ENCODE measurements around the gene SPECC1. TPM values are rescaled to one million over a fixed set of nuclear protein-coding genes. Genes with fewer than 3 reads are reported as not detected.

SPECC1 gene
- total and polyA plus RNA-seq, 7 donors: 10.9 to 98.3 (median 43.5) TPM

DNA sequence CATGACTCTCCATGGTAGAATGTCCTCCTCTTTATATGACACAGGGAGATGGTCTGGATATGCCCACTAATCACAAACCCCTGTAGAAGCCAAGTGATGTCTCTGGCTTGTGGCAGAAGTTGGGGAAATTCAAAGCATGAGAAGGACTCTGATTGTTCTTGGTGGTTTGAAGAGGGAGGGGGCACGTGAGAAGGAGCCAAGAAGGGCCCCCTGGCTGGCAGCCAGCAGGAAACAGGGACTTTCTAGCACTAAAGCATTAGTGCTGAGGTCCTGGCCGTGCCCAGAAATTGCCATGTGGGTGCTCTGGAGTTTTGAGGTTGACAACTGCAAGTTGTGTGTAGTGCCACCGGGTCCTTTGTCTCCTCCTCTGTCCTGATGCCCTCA, 258.3 kb downstream of the SPECC1 start:
- TF ChIP-seq POLR2A (IDR thresholded peaks at IDR 0.05) (no peak), POLR2AphosphoS5 (IDR thresholded peaks at IDR 0.05) (no peak), CTCF (IDR thresholded peaks at IDR 0.05) (no peak), EP300 (IDR thresholded peaks at IDR 0.05) (no peak)
- H3K4me1 ChIP-seq: peaks cover 0 to 29% (median 13%) of the 10 kb centered on the region in 4 donors
- no peaks in the 10 kb centered on the region for H3K27me3 ChIP-seq
- no peaks in the 10 kb centered on the region for H3K36me3 ChIP-seq
- intact Hi-C loops (cut with DNase I): no loop called here
- no peak for DNase-seq
- no peak overlapping the region for H3K4me3 ChIP-seq
- no peak overlapping the region for H3K27ac ChIP-seq
- no peaks in the 10 kb centered on the region for H3K9me3 ChIP-seq
- WGBS, 2 donors: 28 to 46% methylated on average over 3 of the region's 3 CpGs

GRCh38 chr17:20270369-20270768, 261.2 kb downstream of the SPECC1 start:
- TF ChIP-seq CTCF (IDR thresholded peaks at IDR 0.05): no peak
- TF ChIP-seq POLR2A (IDR thresholded peaks at IDR 0.05): no peak
- intact Hi-C loops (cut with DNase I): no loop called here
- WGBS, 2 donors: 98% methylated on average over 3 of the region's 3 CpGs
- Histone ChIP-seq H3K4me1 (peaks cover 0 to 11% (median 3%) of the 10 kb centered on the region in 4 donors), H3K36me3 (no peaks in the 10 kb centered on the region), H3K4me3 (no peak overlapping the region), H3K27me3 (no peaks in the 10 kb centered on the region), H3K9me3 (no peaks in the 10 kb centered on the region), H3K27ac (no peak overlapping the region)
- no peak for DNase-seq

- 65 to 82% methylated on average over 5 of the region's 5 CpGs for WGBS, 2 donors
- intact Hi-C loops (cut with DNase I): no loop called here
These were observed 262.0 kb downstream of the SPECC1 start for GRCh38 chr17:20271011-20271610.

DNA sequence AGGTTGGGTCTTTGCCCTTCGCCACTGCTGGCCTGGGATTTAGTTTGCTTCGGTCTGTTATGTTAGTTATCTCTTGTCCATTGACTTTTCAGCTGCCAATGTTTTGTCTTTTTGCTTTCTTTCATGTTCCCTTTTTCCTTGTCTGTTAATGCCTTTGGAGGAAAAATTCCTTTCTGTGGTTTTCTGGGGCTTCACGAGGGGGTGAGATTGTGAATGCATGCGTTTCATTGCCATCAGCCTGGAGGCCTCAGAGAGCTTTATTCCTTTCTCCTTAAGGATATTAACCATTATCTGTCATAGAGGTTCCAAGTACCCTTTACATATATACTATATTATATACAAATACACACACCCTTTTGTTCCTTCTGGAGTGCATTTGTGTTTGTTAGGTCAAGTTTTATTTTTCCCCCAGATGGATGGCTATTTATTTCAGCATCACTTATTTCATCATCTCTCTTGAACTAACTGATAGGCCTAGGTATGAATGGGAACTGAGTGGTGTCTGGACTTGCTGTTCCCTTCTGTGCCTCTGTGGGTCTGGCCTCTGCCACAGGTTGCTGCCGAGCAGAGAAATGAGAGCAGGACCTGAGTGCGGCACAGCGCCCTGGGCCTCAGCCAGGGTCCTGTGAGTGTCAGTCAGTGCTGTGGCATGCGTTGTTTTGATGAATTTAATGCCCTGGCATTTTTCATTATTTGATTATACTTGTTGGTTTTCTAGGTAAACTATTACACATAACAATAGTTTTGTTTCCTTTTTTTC, 264.8 kb downstream of the SPECC1 start:
- intact Hi-C loops (cut with DNase I): no loop called here
- Histone ChIP-seq H3K4me3 (no peak overlapping the region), H3K4me1 (peaks cover 0 to 25% (median 15%) of the 10 kb centered on the region in 4 donors), H3K36me3 (no peaks in the 10 kb centered on the region), H3K9me3 (no peaks in the 10 kb centered on the region), H3K27ac (no peak overlapping the region), H3K27me3 (no peaks in the 10 kb centered on the region)
- 76 to 91% methylated on average over 8 of the region's 8 CpGs for whole genome bisulfite sequencing, 2 donors
- DNase-seq: no peak
- TF ChIP-seq POLR2AphosphoS5 (IDR thresholded peaks at IDR 0.05): no peak
- no peak for TF ChIP-seq CTCF (IDR thresholded peaks at IDR 0.05)
- TF ChIP-seq POLR2A (IDR thresholded peaks at IDR 0.05): no peak
- no peak for TF ChIP-seq EP300 (IDR thresholded peaks at IDR 0.05)

More at GRCh38 chr17:20271011-20271610, 262.0 kb downstream of the SPECC1 start:
- Histone ChIP-seq H3K27ac (no peak overlapping the region), H3K36me3 (no peaks in the 10 kb centered on the region), H3K27me3 (no peaks in the 10 kb centered on the region), H3K4me1 (peaks cover 0 to 12% (median 4%) of the 10 kb centered on the region in 4 donors), H3K9me3 (no peaks in the 10 kb centered on the region), H3K4me3 (no peak overlapping the region)
- no peak for TF ChIP-seq POLR2A (IDR thresholded peaks at IDR 0.05)
- no peak for TF ChIP-seq POLR2AphosphoS5 (IDR thresholded peaks at IDR 0.05)
- no peak for TF ChIP-seq EP300 (IDR thresholded peaks at IDR 0.05)
- DNase-seq: no peak

- Histone ChIP-seq H3K27me3 (no peaks in the 10 kb centered on the region), H3K9me3 (no peaks in the 10 kb centered on the region), H3K36me3 (no peaks in the 10 kb centered on the region), H3K4me1 (peaks cover 0 to 16% (median 12%) of the 10 kb centered on the region in 4 donors), H3K4me3 (no peak overlapping the region), H3K27ac (no peak overlapping the region)
- 84 to 98% methylated on average over 2 of the region's 2 CpGs for WGBS, 2 donors
- intact Hi-C loops (cut with DNase I): no loop called here
- no peak for DNase-seq
- TF ChIP-seq POLR2A (IDR thresholded peaks at IDR 0.05): no peak
These were observed 266.5 kb downstream of the SPECC1 start for GRCh38 chr17:20275653-20276052.

All from sigmoid colon (tissue), 7 donors.